ENCODE measurements around the gene MAGI3.

MAGI3 gene

GRCh38 chr1:113488576-113489177, 98.4 kb downstream of the MAGI3 start:
- no peak for DNase-seq
- Histone ChIP-seq H3K27me3 (ENCODE audit: insufficient read depth, low read depth, severe bottlenecking) (no peaks in the 10 kb centered on the region), H3K9me3 (ENCODE audit: severe bottlenecking) (peaks cover 9% of the 10 kb centered on the region), H3K4me3 (ENCODE audit: low read depth, low read length) (no peak overlapping the region), H3K27ac (no peak overlapping the region), H3K36me3 (no peaks in the 10 kb centered on the region)
- TF ChIP-seq CTCF (IDR thresholded peaks at IDR 0.05; ENCODE audit: low read depth, low read length): peak; percentile 47

GRCh38 chr1:113490384-113490783, 100.1 kb downstream of the MAGI3 start:
- no peak overlapping the region for H3K4me3 ChIP-seq (ENCODE audit: low read depth, low read length)
- DNase-seq: no peak
- no peak overlapping the region for H3K27ac ChIP-seq
- TF ChIP-seq CTCF (IDR thresholded peaks at IDR 0.05; ENCODE audit: low read depth, low read length): no peak
- H3K9me3 ChIP-seq (ENCODE audit: severe bottlenecking): peaks cover 5% of the 10 kb centered on the region
- H3K27me3 ChIP-seq (ENCODE audit: insufficient read depth, low read depth, severe bottlenecking): no peaks in the 10 kb centered on the region
- H3K36me3 ChIP-seq: no peaks in the 10 kb centered on the region

- no peak overlapping the region for H3K27ac ChIP-seq
- no peak for DNase-seq
- H3K36me3 ChIP-seq: no peaks in the 10 kb centered on the region
- TF ChIP-seq CTCF (IDR thresholded peaks at IDR 0.05; ENCODE audit: low read depth, low read length): no peak
- no peak overlapping the region for H3K4me3 ChIP-seq (ENCODE audit: low read depth, low read length)
- no peaks in the 10 kb centered on the region for H3K27me3 ChIP-seq (ENCODE audit: insufficient read depth, low read depth, severe bottlenecking)
- peaks cover 5% of the 10 kb centered on the region for H3K9me3 ChIP-seq (ENCODE audit: severe bottlenecking)
These were observed 103.2 kb downstream of the MAGI3 start for GRCh38 chr1:113493533-113493932.

- H3K4me3 ChIP-seq (ENCODE audit: low read depth, low read length): no peak overlapping the region
- H3K27me3 ChIP-seq (ENCODE audit: insufficient read depth, low read depth, severe bottlenecking): no peaks in the 10 kb centered on the region
- H3K27ac ChIP-seq: no peak overlapping the region
- no peaks in the 10 kb centered on the region for H3K9me3 ChIP-seq (ENCODE audit: severe bottlenecking)
- TF ChIP-seq CTCF (IDR thresholded peaks at IDR 0.05; ENCODE audit: low read depth, low read length): no peak
- no peaks in the 10 kb centered on the region for H3K36me3 ChIP-seq
- DNase-seq: no peak
These were observed 115.0 kb downstream of the MAGI3 start for GRCh38 chr1:113505357-113505756.

GRCh38 chr1:113507552-113508214, 117.4 kb downstream of the MAGI3 start:
- Histone ChIP-seq H3K27ac (no peak overlapping the region), H3K9me3 (ENCODE audit: severe bottlenecking) (peaks cover 4% of the 10 kb centered on the region), H3K36me3 (no peaks in the 10 kb centered on the region), H3K4me3 (ENCODE audit: low read depth, low read length) (no peak overlapping the region), H3K27me3 (ENCODE audit: insufficient read depth, low read depth, severe bottlenecking) (no peaks in the 10 kb centered on the region)
- DNase-seq: no peak
- no peak for TF ChIP-seq CTCF (IDR thresholded peaks at IDR 0.05; ENCODE audit: low read depth, low read length)
